Right lobe of liver (tissue), 4 donors: ENCODE data around the gene TAS2R60.

Experiments
- POLR2A ChIP-seq: fragments of 450-650 bp; IDR thresholded peaks from one replicate; pipeline ENCODE4 v1.6.1; 2017; ENCODE audit warnings: antibody characterized with exemption, mild to moderate bottlenecking
- TF ChIP-seq, protein P1 (sequence below), 4 donors: fragments of 200-600 bp in 3 of 4; fragments of 450-650 bp in 1 of 4; IDR thresholded peaks; one replicate each; pipeline versions ENCODE4 v1.5.1 to v1.8.0; 2016 to 2022; ENCODE audit warnings: antibody characterized with exemption in 4 of 4, mild to moderate bottlenecking in 2 of 4
- donor health status: DM: no; HTN: no; CAD: no.
- donor health status: DM: no; HTN: no; CAD: no.
- donor health status: DM: no; HTN: yes; CAD: no.

- no peak for TF ChIP-seq POLR2A
- TF ChIP-seq, protein P1, sequence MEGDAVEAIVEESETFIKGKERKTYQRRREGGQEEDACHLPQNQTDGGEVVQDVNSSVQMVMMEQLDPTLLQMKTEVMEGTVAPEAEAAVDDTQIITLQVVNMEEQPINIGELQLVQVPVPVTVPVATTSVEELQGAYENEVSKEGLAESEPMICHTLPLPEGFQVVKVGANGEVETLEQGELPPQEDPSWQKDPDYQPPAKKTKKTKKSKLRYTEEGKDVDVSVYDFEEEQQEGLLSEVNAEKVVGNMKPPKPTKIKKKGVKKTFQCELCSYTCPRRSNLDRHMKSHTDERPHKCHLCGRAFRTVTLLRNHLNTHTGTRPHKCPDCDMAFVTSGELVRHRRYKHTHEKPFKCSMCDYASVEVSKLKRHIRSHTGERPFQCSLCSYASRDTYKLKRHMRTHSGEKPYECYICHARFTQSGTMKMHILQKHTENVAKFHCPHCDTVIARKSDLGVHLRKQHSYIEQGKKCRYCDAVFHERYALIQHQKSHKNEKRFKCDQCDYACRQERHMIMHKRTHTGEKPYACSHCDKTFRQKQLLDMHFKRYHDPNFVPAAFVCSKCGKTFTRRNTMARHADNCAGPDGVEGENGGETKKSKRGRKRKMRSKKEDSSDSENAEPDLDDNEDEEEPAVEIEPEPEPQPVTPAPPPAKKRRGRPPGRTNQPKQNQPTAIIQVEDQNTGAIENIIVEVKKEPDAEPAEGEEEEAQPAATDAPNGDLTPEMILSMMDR (IDR thresholded peaks at IDR 0.05) = no peak
Measured at GRCh38 chr7:143463957-143464356, 20.7 kb downstream of the TAS2R60 start.
